K562 (cell line): ENCODE data around the gene NAE1. TPM values are rescaled to one million over a fixed set of nuclear protein-coding genes. Genes with fewer than 3 reads are reported as not detected.

Source experiments
- ATAC-seq: fragments of 200-7000 bp; cut with Tn5 transposase; 3 replicates; pipeline ENCODE4 v1.9.1; 2020; ENCODE audit warnings: moderate library complexity
- BruUV-seq: library from RNA; stranded (reverse); fragments of 400-500 nt; replicated peaks from 2 replicates; lab custom pipeline; 2021; lab: Mats Ljungman, UMichigan
- CTCF ChIA-PET: fragments of 300-600 bp; formaldehyde crosslinking; extraction: SDS; loops from one replicate; lab custom pipeline; 2021; ENCODE audit warnings: low intra/inter-chr PET ratio; lab: Yijun Ruan, JAX
- POLR2A ChIA-PET: fragments of 300-600, 350-650 bp; sonication (Branson Sonifier 250); formaldehyde crosslinking; extraction: SDS; loops from one replicate; lab custom pipeline; 2021; ENCODE audit warnings: antibody characterized with exemption, inconsistent platforms; lab: Yijun Ruan, JAX
- DNase-seq, 4 experiments: peaks; one replicate each; pipeline versions ENCODE4 v3.0.0 to v3.0.0-alpha.2; 2011 to 2018; ENCODE audit warnings: low spot score in 3 of 4, mixed read lengths in 3 of 4; ENCODE audit errors: extremely low read depth in 1 of 4
- FAIRE-seq: peaks from 2 replicates; lab custom pipeline; 2011; peaks lifted over from hg19 to GRCh38; lab: Jason Lieb, UNC
- H2AFZ ChIP-seq: 2 replicates; pipeline ENCODE4 v1.6.0; 2011; ENCODE audit warnings: low read depth, low read length, control low read depth, inconsistent platforms
- H3K27ac ChIP-seq: fragments of 200-600 bp; 3 replicates; pipeline ENCODE4 v1.8.0; 2011; ENCODE audit warnings: low read depth, mild to moderate bottlenecking, control low read depth, inconsistent platforms, low read length, moderate library complexity, mixed read lengths; ENCODE audit errors: extremely low read depth
- H3K27me3 ChIP-seq, 2 experiments: fragments of 300-600 bp in 1 of 2; 2 replicates in 1 of 2; 3 replicates in 1 of 2; pipeline versions ENCODE4 v1.6.0 to v1.8.0; 2011; ENCODE audit warnings: inconsistent platforms in 2 of 2, low read length in 2 of 2, mild to moderate bottlenecking in 1 of 2, mixed read lengths in 1 of 2, moderate library complexity in 1 of 2; ENCODE audit not compliant: control insufficient read depth in 2 of 2, insufficient read depth in 2 of 2
- H3K36me3 ChIP-seq: fragments of 300-600 bp; 3 replicates; pipeline ENCODE4 v1.8.0; 2011; ENCODE audit warnings: mild to moderate bottlenecking, low read length, inconsistent platforms; ENCODE audit not compliant: control insufficient read depth, insufficient read depth
- H3K4me1 ChIP-seq, 2 experiments: fragments of 200-600 bp in 1 of 2; replicated peaks in 1 of 2; 2 replicates in 1 of 2; 3 replicates in 1 of 2; pipeline versions ENCODE4 v1.5.1 to v1.8.0; 2011; ENCODE audit warnings: inconsistent platforms in 2 of 2, low read length in 2 of 2, mild to moderate bottlenecking in 1 of 2, mixed read lengths in 1 of 2, moderate library complexity in 1 of 2; ENCODE audit not compliant: control insufficient read depth in 2 of 2, insufficient read depth in 2 of 2
- H3K4me2 ChIP-seq: 2 replicates; pipeline ENCODE4 v1.6.1; 2011; ENCODE audit warnings: low read length, control low read depth, inconsistent platforms, mixed read lengths; ENCODE audit not compliant: insufficient read depth
- H3K4me3 ChIP-seq: fragments of 200-600 bp; sonication (generic), shearing (Covaris generic); 2 replicates; pipeline ENCODE4 v1.5.1; 2016; ENCODE audit warnings: control low read depth, inconsistent platforms
- H3K79me2 ChIP-seq: fragments of 200-600 bp; 3 replicates; pipeline ENCODE4 v1.8.0; 2011; ENCODE audit warnings: low read length, inconsistent platforms; ENCODE audit not compliant: control insufficient read depth, insufficient read depth
- H3K9ac ChIP-seq, 2 experiments: 2 replicates each; pipeline versions ENCODE4 v1.6.0 to v1.6.1; 2011; ENCODE audit warnings: low read depth in 2 of 2, low read length in 2 of 2, control low read depth in 1 of 2, inconsistent platforms in 1 of 2, mild to moderate bottlenecking in 1 of 2, mixed read lengths in 1 of 2; ENCODE audit not compliant: insufficient read depth in 1 of 2
- H3K9me1 ChIP-seq: one replicate; pipeline ENCODE4 v1.6.0; 2011; ENCODE audit warnings: inconsistent platforms, mild to moderate bottlenecking, low read length, moderate library complexity; ENCODE audit not compliant: control insufficient read depth, insufficient read depth
- H3K9me3 ChIP-seq: replicated peaks from 2 replicates; pipeline ENCODE4 v1.5.1; 2011; ENCODE audit warnings: low read depth, low read length, inconsistent platforms; ENCODE audit not compliant: control insufficient read depth, insufficient read depth
- H4K20me1 ChIP-seq: replicated peaks from 2 replicates; pipeline ENCODE4 v1.6.1; 2011; ENCODE audit warnings: low read length, inconsistent platforms, mixed read lengths; ENCODE audit not compliant: control insufficient read depth, insufficient read depth
- BRD4 ChIP-seq: fragments of 200-600 bp; sonication (generic); IDR thresholded peaks from 2 replicates; pipeline ENCODE4 v1.6.1; 2017; ENCODE audit warnings: inconsistent platforms
- CHCHD3 ChIP-seq: fragments of 250-450 bp; sonication (Bioruptor Pico); IDR thresholded peaks from 2 replicates; pipeline ENCODE4 v2.1.2; 2022; ENCODE audit warnings: mild to moderate bottlenecking
- HEY1 ChIP-seq: fragments of 250-450 bp; sonication (Bioruptor Pico); IDR thresholded peaks from 2 replicates; pipeline ENCODE4 v1.5.0; 2020; ENCODE audit warnings: mild to moderate bottlenecking, moderate library complexity, borderline replicate concordance
- MGA ChIP-seq: fragments of 450-650 bp; IDR thresholded peaks from 2 replicates; pipeline ENCODE4 v1.6.1; 2016; ENCODE audit warnings: mild to moderate bottlenecking, moderate library complexity
- POLR2A ChIP-seq: fragments of 450-650 bp; conservative IDR thresholded peaks from 2 replicates; pipeline ENCODE4 v1.6.1; 2016
- STAG1 ChIP-seq: sonication (generic); formaldehyde crosslinking; IDR thresholded peaks from 2 replicates; pipeline ENCODE4 v1.5.0; 2020; ENCODE audit warnings: missing genetic modification reagents, borderline replicate concordance
- THRB ChIP-seq: fragments of 450-650 bp; formaldehyde crosslinking; conservative IDR thresholded peaks from 2 replicates; pipeline ENCODE4 v1.4.0; 2022; ENCODE audit warnings: mild to moderate bottlenecking, missing genetic modification characterization
- ZBTB33 ChIP-seq: sonication (generic); formaldehyde crosslinking; IDR thresholded peaks from 2 replicates; pipeline ENCODE4 v1.8.1; 2023; ENCODE audit warnings: mild to moderate bottlenecking, missing genetic modification reagents
- WGBS: fragments of 100-300 bp; shearing (Covaris generic); methylation state at CpG from one replicate; pipeline ENCODE4 v1.1.6; 2016; ENCODE audit warnings: low coverage, mixed read lengths; ENCODE audit not compliant: insufficient coverage; ENCODE audit errors: missing lambda C conversion rate; 5-methylcytosine and 5-hydroxymethylcytosine counted together
- in situ Hi-C: fragments of 300-500 bp; cut with MboI; formaldehyde crosslinking; loops from 4 replicates; pipeline ENCODE4 v1.15.0; 2018; ENCODE audit warnings: inconsistent platforms, mixed read lengths
- intact Hi-C: fragments of 100-400 bp; cut with micrococcal nuclease; formaldehyde crosslinking; loops from 2 replicates; pipeline ENCODE4 v1.14.2; 2022
- polyA plus RNA-seq, 8 experiments: library from polyadenylated mRNA; depleted of rRNA in 4 of 8; stranded (reverse) in 5 of 8; unstranded in 3 of 8; fragments of >200 nt; fragmentation: Nextera tagmentation in 2 of 8; fragmentation: Illumina TruSeq in 1 of 8; extraction: Ambion mirVana in 2 of 8; extraction: Trizol in 1 of 8; gene quantifications; 2 replicates each; pipeline versions ENCODE4 v1.2.1 to v1.2.3, GENCODE V29; 2011 to 2014; ENCODE audit warnings: inconsistent platforms in 1 of 8, missing spikeins in 1 of 8
- total RNA-seq, 7 experiments: library from RNA; depleted of rRNA in 6 of 7; stranded (reverse); fragments of >200 nt in 6 of 7; fragmentation: Illumina TruSeq in 2 of 7; extraction: Trizol in 2 of 7; gene quantifications; 2 replicates each; pipeline versions ENCODE4 v1.2.1 to v1.2.3, GENCODE V29; 2011 to 2021; ENCODE audit warnings: low replicate concordance in 1 of 7

NAE1 gene
- total and polyA plus RNA-seq, 9 of the 15 experiments (the other 6 are each of a cell fraction or from before 2014, with no cell fraction given) = 165 to 294 (median 230) TPM

GRCh38 chr16:66832190-66832589 lies 1.4 kb upstream of the NAE1 start:
- H3K4me3 ChIP-seq = no peak overlapping the region
- in situ Hi-C loops = no loop called here
- H2AFZ ChIP-seq = peak overlapping the region; percentile 100
- no peaks in the 10 kb centered on the region for H3K9me3 ChIP-seq
- peaks cover 0 to 3% of the 10 kb centered on the region in 2 experiments; a peak in 1 of 5 replicates for H3K27me3 ChIP-seq
- WGBS = 63% methylated on average over 3 of the region's 3 CpGs
- CTCF ChIA-PET = interaction anchor here (0.6 kb wide), 1 partner anchor 15 kb away, joined by 3 read pairs; no protein-coding TSS in a partner anchor
- DNase-seq = peak in 1 of 4 experiments; percentile 3
- H4K20me1 ChIP-seq = peaks cover 4% of the 10 kb centered on the region; the same call in 1 of the 2 replicates
- no peak for FAIRE-seq
- POLR2A ChIA-PET = interaction anchor here (1.6 kb wide), 1 partner anchor 34 kb away, joined by 4 read pairs; no protein-coding TSS in a partner anchor
- no peak overlapping the region for H3K27ac ChIP-seq
- no TSS peak for BruUV-seq
- H3K9me1 ChIP-seq = no peaks in the 10 kb centered on the region
- intact Hi-C loops = no loop called here
- H3K4me1 ChIP-seq = peaks cover 9 to 11% of the 10 kb centered on the region in 2 experiments; a peak in 4 of 5 replicates
- H3K4me2 ChIP-seq = no peak overlapping the region
- H3K9ac ChIP-seq = no peak overlapping the region
- TF ChIP-seq MGA = no peak
- no peak for TF ChIP-seq CHCHD3
- no peak for TF ChIP-seq BRD4
- TF ChIP-seq HEY1 = no peak
- TF ChIP-seq THRB (CRISPR knock-in tag) = no peak
- no peak for TF ChIP-seq STAG1
- TF ChIP-seq POLR2A = no peak
- TF ChIP-seq ZBTB33 (CRISPR knock-in tag) = no peak
- ATAC-seq = no peak
- peaks cover 36% of the 10 kb centered on the region for H3K79me2 ChIP-seq
- H3K36me3 ChIP-seq = peaks cover 25% of the 10 kb centered on the region
